Left renal cortex interstitium (tissue), 4 donors: ENCODE data around the gene SULF2. TPM values are rescaled to one million over a fixed set of nuclear protein-coding genes. Genes with fewer than 3 reads are reported as not detected.

Experiments
- DNase-seq, 4 donors: peaks; one replicate each; pipeline ENCODE4 v3.0.0-alpha.2; 2013; ENCODE audit warnings: low read depth in 4 of 4, low spot score in 2 of 4, missing footprints in 1 of 4
- polyA plus RNA-seq, 4 donors: library from polyadenylated mRNA; unstranded; fragments of 120-200 nt; gene quantifications; one replicate each; pipeline ENCODE4 v1.2.1, GENCODE V29; 2013; ENCODE audit not compliant: insufficient read length in 4 of 4

The SULF2 gene
- polyA plus RNA-seq, 4 donors: 67.0 to 103 (median 76.0) TPM

GRCh38 chr20:47765691-47766594, 19.3 kb downstream of the SULF2 start:
- no peak for DNase-seq

DNA sequence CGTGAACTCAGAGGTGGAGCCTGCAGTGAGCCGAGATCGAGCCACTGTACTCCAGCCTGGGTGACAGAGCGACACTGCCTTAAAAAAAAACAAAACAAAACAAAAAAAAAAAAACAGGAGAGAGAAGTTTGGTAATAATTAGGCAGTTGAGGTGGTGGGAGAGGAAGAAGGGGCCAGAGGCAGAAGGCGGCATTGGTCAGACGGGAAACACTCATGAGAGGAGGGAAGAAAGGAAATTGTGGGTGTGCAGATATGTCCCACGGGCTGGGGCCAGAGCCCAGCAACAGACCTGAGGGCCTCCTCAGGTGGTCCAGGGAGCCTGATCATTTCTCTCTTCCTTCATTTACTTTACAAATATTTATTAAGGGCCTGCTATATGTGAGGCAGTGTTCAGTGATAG, 20.0 kb downstream of the SULF2 start:
- DNase-seq: no peak

DNA sequence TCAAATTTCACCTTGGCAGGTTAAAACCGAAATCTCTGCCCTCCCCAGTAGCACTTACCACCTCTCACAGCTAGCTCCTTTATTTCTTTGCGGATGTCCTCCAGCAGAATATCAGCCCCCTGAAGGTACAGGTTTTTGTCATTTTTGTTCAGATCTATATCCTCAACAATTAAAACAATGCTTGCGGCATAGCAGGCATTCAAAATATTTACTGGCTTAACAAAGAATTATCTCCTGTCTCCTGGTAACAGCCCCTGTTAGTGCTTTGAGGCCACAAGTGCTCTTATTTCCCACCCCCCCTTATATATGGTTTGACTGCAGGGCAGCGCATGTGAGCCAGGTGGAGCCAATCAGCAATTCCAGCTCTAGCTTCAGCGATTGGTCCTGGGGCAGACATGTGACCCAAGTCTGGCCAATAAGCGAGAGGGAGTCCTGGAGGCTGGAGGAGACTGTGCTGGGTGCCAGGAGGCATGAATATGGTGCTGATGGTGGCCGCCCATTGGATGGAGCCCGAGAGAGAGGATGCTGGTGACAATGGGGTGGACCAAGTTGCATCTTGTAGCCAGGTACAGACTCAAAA, 21.0 kb downstream of the SULF2 start:
- DNase-seq: no peak

DNA sequence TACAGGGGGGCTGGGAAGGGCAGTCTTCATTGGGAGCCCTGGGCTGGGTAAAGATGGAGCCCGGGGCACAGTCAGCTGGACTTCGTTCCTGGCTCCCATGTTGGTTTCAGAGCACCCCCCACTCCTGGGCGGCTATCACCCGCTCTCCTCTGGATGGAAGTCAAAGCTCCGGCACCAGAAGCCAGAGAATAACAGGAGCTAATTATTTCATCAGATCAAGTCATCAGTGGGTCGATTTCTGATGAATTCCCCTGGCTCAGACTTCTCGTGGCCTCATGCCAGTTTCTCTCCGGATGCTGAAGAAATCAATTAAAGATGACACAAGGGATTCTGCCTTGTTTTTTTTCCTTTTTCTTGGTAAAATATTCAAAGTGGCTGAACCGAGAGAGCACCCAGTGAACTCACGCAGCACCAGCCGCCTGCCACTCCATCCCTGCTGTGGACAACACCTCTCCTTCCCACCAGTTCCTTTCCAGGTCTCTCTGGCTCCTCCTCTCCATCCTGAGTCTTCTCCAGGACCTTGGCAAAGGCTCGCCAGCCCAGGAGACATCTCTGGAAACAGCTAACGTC, 22.5 kb downstream of the SULF2 start:
- DNase-seq: no peak

DNA sequence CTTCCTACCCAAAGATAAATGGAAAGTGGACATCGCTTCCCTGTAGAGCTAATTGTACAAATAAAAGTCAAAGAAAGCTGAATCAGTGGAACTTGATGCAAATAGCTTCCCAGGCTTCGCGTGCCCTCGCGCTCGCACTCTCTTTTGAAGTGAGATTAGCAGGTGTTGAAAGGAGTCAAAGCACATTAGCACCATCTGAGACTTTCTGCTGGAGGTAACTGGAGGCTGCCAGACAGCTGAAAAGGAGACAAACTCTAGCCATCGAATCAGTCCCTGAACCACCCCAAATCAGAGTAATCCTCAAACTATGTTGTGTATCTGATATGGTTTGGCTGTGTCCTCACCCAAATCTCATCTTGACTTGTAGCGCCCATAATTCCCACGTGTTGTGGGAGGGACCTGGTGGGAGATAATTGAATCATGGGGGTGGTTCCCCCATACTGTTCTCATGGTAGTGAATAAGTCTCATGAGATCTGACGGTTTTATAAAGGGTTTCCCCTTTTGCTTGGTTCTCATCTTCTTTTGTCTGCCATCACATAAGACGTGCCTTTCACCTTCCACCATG, 23.7 kb downstream of the SULF2 start:
- no peak for DNase-seq

DNA sequence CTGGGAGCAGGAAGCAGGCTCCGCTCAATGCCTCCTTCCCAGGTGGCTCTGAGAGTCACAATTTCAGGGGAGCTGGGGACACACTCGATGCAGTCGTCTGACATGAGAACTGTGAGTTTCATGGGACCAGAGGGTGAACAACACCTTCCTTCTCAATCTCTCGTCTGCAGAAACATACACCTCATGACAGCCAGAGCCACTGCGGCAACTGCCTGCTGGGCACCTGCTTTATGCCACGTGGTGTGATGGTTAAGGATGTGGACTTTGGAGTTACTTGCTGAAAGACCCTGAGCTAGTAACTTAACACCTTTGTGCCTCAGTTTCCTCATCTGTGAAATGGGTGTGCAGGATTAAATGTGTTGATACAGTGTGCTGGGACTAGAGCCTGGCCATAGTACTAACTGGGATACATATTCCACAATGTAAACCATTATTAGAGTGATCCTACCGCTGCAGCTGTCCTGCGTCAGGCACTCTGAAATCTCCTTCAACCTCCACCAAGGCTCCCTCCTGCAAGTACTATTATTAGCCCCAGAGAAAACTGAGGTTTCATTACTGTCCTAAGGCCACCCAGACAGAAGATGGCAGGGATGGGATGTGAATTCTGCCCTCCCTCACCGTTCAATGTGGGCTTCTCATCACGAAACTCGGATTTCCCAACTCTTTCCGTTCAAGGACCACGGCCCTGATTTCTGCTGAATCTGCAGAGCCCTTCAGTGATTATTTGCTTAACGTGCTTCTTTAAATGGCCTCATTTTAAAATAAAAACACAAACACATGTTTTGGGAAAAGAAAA, 24.4 kb downstream of the SULF2 start:
- no peak for DNase-seq

- no peak for DNase-seq
These were observed 26.5 kb downstream of the SULF2 start for GRCh38 chr20:47758517-47759450.

- DNase-seq: no peak
These were observed 27.9 kb downstream of the SULF2 start for GRCh38 chr20:47757145-47758035.

- DNase-seq: no peak
These were observed 30.2 kb downstream of the SULF2 start for GRCh38 chr20:47754946-47755652.

DNA sequence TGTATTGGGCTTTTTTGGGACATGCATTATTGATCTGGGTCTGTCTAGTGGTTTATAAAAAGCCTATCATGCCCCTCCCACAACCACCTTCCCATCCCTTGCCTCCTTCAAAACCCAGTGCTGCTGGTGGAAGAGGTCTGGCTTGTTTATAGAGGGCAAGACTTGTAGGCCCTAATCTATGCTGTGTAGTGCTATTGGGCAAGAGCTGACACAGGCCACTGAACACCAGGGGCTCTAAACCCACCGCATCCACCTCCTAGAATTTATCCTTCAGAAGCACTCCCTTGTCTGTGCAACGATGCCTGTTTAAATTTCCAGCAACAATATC, 30.9 kb downstream of the SULF2 start:
- DNase-seq: no peak

DNA sequence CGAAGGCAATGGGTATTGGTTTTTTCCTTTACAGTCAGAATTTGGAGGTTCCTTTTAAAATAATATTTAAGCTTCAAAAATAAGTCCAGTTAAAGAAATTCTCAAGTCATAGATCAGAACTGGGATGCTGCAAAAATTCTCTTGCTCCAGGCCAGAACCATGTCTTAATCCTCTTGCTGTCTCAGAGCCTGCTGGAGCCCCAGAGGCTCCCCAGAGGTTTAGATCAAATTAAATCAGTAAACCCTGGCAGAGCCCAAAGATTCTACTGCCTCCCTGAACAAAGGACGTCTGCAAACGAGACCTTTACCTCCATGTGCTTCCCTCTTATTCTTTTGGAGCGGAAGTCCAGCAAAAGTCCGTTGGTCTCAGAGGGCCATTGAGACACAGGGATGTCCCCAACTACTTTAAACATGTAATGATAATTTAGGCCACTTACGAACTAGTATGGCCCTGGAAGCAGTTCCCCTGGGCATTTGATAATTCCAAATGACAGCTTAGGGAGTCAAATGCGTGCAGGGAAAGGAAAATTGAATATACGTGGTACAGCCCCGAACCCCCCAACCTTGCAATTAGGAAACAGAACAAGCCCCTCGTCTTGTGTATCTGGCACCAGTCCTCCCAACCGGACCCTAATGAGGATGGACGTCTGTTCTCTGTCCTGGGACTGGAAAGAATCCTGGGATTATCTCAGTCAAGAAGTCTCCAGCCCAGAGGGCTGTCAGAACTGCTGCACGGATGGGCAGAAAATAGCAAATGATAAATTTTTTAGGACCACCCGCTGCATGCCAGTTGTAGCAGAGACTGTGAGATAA, 31.5 kb downstream of the SULF2 start:
- DNase-seq: no peak

DNA sequence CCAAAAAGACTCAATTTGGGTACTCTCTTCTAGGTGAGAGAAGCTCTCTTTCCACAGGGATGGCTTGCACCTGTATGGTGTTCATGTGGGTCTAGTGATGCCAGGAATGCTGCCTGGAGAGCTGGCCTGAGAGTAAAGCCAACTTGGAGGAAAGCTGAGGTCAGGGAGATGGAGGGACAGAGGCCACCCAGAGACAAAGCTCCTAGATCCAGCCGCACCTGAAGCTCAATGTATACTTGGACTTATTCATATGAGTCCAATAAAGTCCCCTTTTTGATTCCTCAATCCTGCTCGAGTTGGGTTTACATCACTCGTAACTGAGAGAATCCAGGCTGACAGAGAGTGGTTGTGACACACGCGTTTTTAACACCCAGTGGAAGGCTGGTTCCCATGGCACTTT, 33.8 kb downstream of the SULF2 start:
- DNase-seq: no peak

GRCh38 chr20:47749339-47749738, 35.9 kb downstream of the SULF2 start:
- no peak for DNase-seq

DNA sequence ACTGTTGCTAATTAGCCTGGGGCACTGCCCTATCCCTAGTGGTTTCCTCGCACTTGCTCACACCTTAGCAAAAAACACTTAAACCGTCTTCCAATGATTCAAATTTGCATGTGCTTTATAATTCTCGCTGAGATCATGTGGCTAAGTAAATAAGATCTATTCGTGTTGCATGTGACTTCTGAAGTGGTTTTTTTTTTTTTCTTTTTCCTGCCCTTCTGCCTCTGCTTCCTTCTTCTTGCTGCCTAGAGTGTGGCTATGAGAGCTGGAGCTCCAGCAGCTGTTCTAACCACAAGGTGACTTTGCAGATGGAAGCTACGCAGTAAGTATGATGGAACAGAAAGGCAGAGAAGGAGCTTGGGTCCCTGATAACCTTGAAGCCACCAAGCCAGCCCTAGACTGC, 36.5 kb downstream of the SULF2 start:
- DNase-seq: no peak

DNA sequence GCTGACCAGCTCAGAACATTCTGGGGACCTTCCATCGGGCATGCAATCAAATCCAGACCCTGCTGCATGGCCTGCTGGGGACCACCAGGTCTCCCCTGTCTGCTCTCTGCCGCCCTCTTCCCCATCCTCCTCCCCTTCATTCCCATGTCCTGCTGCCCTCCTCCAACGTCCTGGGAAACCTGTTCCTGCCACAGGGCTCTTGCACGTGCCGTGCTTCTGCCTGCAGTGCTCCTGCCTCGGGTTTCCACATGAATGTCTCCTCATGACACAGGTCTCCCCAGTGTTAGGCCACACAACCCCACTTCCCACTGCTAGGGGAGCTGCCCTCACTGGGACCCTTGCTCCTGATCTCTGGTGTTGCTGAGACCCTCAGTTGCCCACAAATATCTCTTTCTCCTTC, 37.2 kb downstream of the SULF2 start:
- DNase-seq: no peak

GRCh38 chr20:47747669-47748031, 37.6 kb downstream of the SULF2 start:
- no peak for DNase-seq

DNA sequence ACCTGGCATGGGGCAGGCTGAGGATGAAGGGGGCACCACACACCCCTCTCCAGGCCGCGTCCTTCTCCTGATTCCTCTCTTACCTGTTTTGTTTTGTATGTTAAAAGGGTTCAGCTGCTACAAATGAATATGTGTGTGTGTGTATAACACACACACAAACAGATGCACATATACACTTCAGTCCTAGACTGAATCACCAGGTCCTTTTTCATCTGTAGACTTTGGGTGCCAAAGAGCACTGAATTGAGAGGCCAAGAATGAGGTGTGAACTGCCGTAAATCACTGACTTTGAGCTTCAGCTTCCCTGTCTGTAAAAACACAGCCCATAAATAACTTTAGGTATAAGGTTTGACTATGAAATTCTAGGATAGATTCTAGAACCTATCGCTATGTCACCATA, 40.5 kb downstream of the SULF2 start:
- no peak for DNase-seq
